ENCODE measurements around the gene NPPB.

Gene NPPB

GRCh38 chr1:11880911-11881748 is 22.4 kb upstream of the NPPB start:
- Histone ChIP-seq H3K36me3 (ENCODE audit: control insufficient read depth in 1 of 2, insufficient read depth in 2 of 2, low read length in 2 of 2) (no peaks in the 10 kb centered on the region), H3K14ac (ENCODE audit: low read length) (no peak overlapping the region), H2AFZ (ENCODE audit: insufficient read depth, low read length, poor library complexity) (no peak overlapping the region), H2AK5ac (ENCODE audit: low read length) (no peak overlapping the region), H3K27me3 (ENCODE audit: insufficient read depth, low read length) (no peaks in the 10 kb centered on the region), H3K4me3 (ENCODE audit: low read depth, low read length) (no peak overlapping the region), H3K79me2 (ENCODE audit: control insufficient read depth, insufficient read depth, low read length, poor library complexity) (no peaks in the 10 kb centered on the region), H3K23ac (ENCODE audit: low read length) (no peak overlapping the region), H3K4me1 (ENCODE audit: control insufficient read depth in 1 of 2, insufficient read depth in 2 of 2, low read length in 2 of 2) (peaks cover 8% of the 10 kb centered on the region in 2 experiments), H3K4me2 (ENCODE audit: low read length) (no peak overlapping the region), H4K8ac (ENCODE audit: low read depth, low read length) (no peak overlapping the region), H3K18ac (ENCODE audit: low read length) (no peak overlapping the region), H4K12ac (ENCODE audit: low read depth, low read length) (no peak overlapping the region), H4K91ac (ENCODE audit: low read depth, low read length) (no peak overlapping the region), H3K27ac (ENCODE audit: low read depth, low read length) (no peak overlapping the region), H2BK12ac (ENCODE audit: low read length) (no peak overlapping the region), H2BK5ac (ENCODE audit: low read depth, low read length, poor library complexity) (no peak overlapping the region), H3K9ac (ENCODE audit: low read length) (no peak overlapping the region), H2BK120ac (ENCODE audit: insufficient read depth, low read length, poor library complexity) (no peak overlapping the region), H3K4ac (ENCODE audit: low read depth, low read length) (no peak overlapping the region), H3K79me1 (ENCODE audit: low read length) (no peaks in the 10 kb centered on the region), H3K9me3 (ENCODE audit: insufficient read depth, low read depth, low read length) (peaks cover 7% of the 10 kb centered on the region)
- no peak for DNase-seq
- no CpG with 5 or more reads among the region's 10 CpGs for WGBS (ENCODE audit: extremely low coverage, insufficient coverage, insufficient read length)

- peaks cover 8% of the 10 kb centered on the region in 2 experiments for H3K4me1 ChIP-seq (ENCODE audit: control insufficient read depth in 1 of 2, insufficient read depth in 2 of 2, low read length in 2 of 2)
- no CpG with 5 or more reads among the region's 12 CpGs for WGBS (ENCODE audit: extremely low coverage, insufficient coverage, insufficient read length)
These were observed 21.4 kb upstream of the NPPB start for GRCh38 chr1:11880181-11880575.

GRCh38 chr1:11879311-11880180 is 20.8 kb upstream of the NPPB start:
- no peak overlapping the region for H2AFZ ChIP-seq (ENCODE audit: insufficient read depth, low read length, poor library complexity)
- no peak overlapping the region for H3K14ac ChIP-seq (ENCODE audit: low read length)
- H3K4me1 ChIP-seq (ENCODE audit: control insufficient read depth in 1 of 2, insufficient read depth in 2 of 2, low read length in 2 of 2), result peaks cover 8% of the 10 kb centered on the region in 2 experiments
- no peak overlapping the region for H3K27ac ChIP-seq (ENCODE audit: low read depth, low read length)
- H2BK5ac ChIP-seq (ENCODE audit: low read depth, low read length, poor library complexity), result no peak overlapping the region
- no peak overlapping the region for H4K12ac ChIP-seq (ENCODE audit: low read depth, low read length)
- H3K36me3 ChIP-seq (ENCODE audit: control insufficient read depth in 1 of 2, insufficient read depth in 2 of 2, low read length in 2 of 2), result no peaks in the 10 kb centered on the region
- H2AK5ac ChIP-seq (ENCODE audit: low read length), result no peak overlapping the region
- H3K18ac ChIP-seq (ENCODE audit: low read length), result no peak overlapping the region
- no peak overlapping the region for H2BK12ac ChIP-seq (ENCODE audit: low read length)
- no peak overlapping the region for H4K8ac ChIP-seq (ENCODE audit: low read depth, low read length)
- no peak overlapping the region for H3K4me2 ChIP-seq (ENCODE audit: low read length)
- no peak overlapping the region for H3K23ac ChIP-seq (ENCODE audit: low read length)
- WGBS (ENCODE audit: extremely low coverage, insufficient coverage, insufficient read length), result no CpG with 5 or more reads among the region's 28 CpGs
- no peak overlapping the region for H4K91ac ChIP-seq (ENCODE audit: low read depth, low read length)
- H3K79me2 ChIP-seq (ENCODE audit: control insufficient read depth, insufficient read depth, low read length, poor library complexity), result no peaks in the 10 kb centered on the region
- H3K4ac ChIP-seq (ENCODE audit: low read depth, low read length), result no peak overlapping the region
- no peak for DNase-seq
- H3K9ac ChIP-seq (ENCODE audit: low read length), result no peak overlapping the region
- H2BK120ac ChIP-seq (ENCODE audit: insufficient read depth, low read length, poor library complexity), result no peak overlapping the region
- H3K79me1 ChIP-seq (ENCODE audit: low read length), result no peaks in the 10 kb centered on the region
- no peak overlapping the region for H3K4me3 ChIP-seq (ENCODE audit: low read depth, low read length)
- H3K27me3 ChIP-seq (ENCODE audit: insufficient read depth, low read length), result no peaks in the 10 kb centered on the region
- peaks cover 4% of the 10 kb centered on the region for H3K9me3 ChIP-seq (ENCODE audit: insufficient read depth, low read depth, low read length)

More at GRCh38 chr1:11880181-11880575, 21.4 kb upstream of the NPPB start:
- Histone ChIP-seq H4K8ac (ENCODE audit: low read depth, low read length) (no peak overlapping the region), H2BK12ac (ENCODE audit: low read length) (no peak overlapping the region), H3K79me2 (ENCODE audit: control insufficient read depth, insufficient read depth, low read length, poor library complexity) (no peaks in the 10 kb centered on the region), H3K4ac (ENCODE audit: low read depth, low read length) (no peak overlapping the region), H2AFZ (ENCODE audit: insufficient read depth, low read length, poor library complexity) (no peak overlapping the region), H3K27me3 (ENCODE audit: insufficient read depth, low read length) (no peaks in the 10 kb centered on the region), H3K79me1 (ENCODE audit: low read length) (no peaks in the 10 kb centered on the region), H3K18ac (ENCODE audit: low read length) (no peak overlapping the region), H4K12ac (ENCODE audit: low read depth, low read length) (no peak overlapping the region), H3K36me3 (ENCODE audit: control insufficient read depth in 1 of 2, insufficient read depth in 2 of 2, low read length in 2 of 2) (no peaks in the 10 kb centered on the region), H4K91ac (ENCODE audit: low read depth, low read length) (no peak overlapping the region), H2BK120ac (ENCODE audit: insufficient read depth, low read length, poor library complexity) (no peak overlapping the region), H3K4me2 (ENCODE audit: low read length) (no peak overlapping the region), H3K9ac (ENCODE audit: low read length) (no peak overlapping the region), H3K27ac (ENCODE audit: low read depth, low read length) (no peak overlapping the region), H3K23ac (ENCODE audit: low read length) (no peak overlapping the region), H3K14ac (ENCODE audit: low read length) (no peak overlapping the region), H3K4me3 (ENCODE audit: low read depth, low read length) (no peak overlapping the region), H2AK5ac (ENCODE audit: low read length) (no peak overlapping the region), H2BK5ac (ENCODE audit: low read depth, low read length, poor library complexity) (no peak overlapping the region), H3K9me3 (ENCODE audit: insufficient read depth, low read depth, low read length) (peaks cover 4% of the 10 kb centered on the region)
- no peak for DNase-seq

DNA sequence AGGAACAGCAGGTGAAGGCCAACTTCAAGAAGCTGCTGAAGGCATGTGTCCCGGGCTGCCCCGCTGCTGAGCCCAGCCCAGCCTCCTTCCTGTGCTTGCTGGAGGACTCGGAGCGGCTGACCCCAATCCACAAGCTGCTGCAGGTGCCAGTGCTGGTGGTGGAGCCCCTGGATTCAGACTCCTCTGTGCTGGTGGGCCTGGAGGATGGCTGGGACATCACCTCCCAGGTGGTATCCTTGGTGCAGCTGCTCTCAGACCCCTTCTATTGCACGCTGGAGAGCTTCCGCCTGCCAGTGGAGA is 20.1 kb upstream of the NPPB start:
- WGBS (ENCODE audit: extremely low coverage, insufficient coverage, insufficient read length), result no CpG with 5 or more reads among the region's 6 CpGs
- no peak overlapping the region for H2AK5ac ChIP-seq (ENCODE audit: low read length)
- H3K4me1 ChIP-seq (ENCODE audit: control insufficient read depth in 1 of 2, insufficient read depth in 2 of 2, low read length in 2 of 2), result peaks cover 8 to 10% of the 10 kb centered on the region in 2 experiments
- no peak overlapping the region for H3K18ac ChIP-seq (ENCODE audit: low read length)
- H2BK12ac ChIP-seq (ENCODE audit: low read length), result no peak overlapping the region
- peaks cover 4% of the 10 kb centered on the region for H3K9me3 ChIP-seq (ENCODE audit: insufficient read depth, low read depth, low read length)
- no peak overlapping the region for H4K8ac ChIP-seq (ENCODE audit: low read depth, low read length)
- no peaks in the 10 kb centered on the region for H3K36me3 ChIP-seq (ENCODE audit: control insufficient read depth in 1 of 2, insufficient read depth in 2 of 2, low read length in 2 of 2)
- no peak overlapping the region for H3K4ac ChIP-seq (ENCODE audit: low read depth, low read length)
- H2AFZ ChIP-seq (ENCODE audit: insufficient read depth, low read length, poor library complexity), result no peak overlapping the region
- H4K91ac ChIP-seq (ENCODE audit: low read depth, low read length), result no peak overlapping the region
- H3K9ac ChIP-seq (ENCODE audit: low read length), result no peak overlapping the region
- no peaks in the 10 kb centered on the region for H3K79me1 ChIP-seq (ENCODE audit: low read length)
- no peak overlapping the region for H2BK120ac ChIP-seq (ENCODE audit: insufficient read depth, low read length, poor library complexity)
- H3K14ac ChIP-seq (ENCODE audit: low read length), result no peak overlapping the region
- no peak overlapping the region for H3K23ac ChIP-seq (ENCODE audit: low read length)
- H3K4me2 ChIP-seq (ENCODE audit: low read length), result no peak overlapping the region
- no peak overlapping the region for H3K4me3 ChIP-seq (ENCODE audit: low read depth, low read length)
- no peaks in the 10 kb centered on the region for H3K79me2 ChIP-seq (ENCODE audit: control insufficient read depth, insufficient read depth, low read length, poor library complexity)
- DNase-seq, result no peak
- no peak overlapping the region for H3K27ac ChIP-seq (ENCODE audit: low read depth, low read length)
- no peaks in the 10 kb centered on the region for H3K27me3 ChIP-seq (ENCODE audit: insufficient read depth, low read length)
- H2BK5ac ChIP-seq (ENCODE audit: low read depth, low read length, poor library complexity), result no peak overlapping the region
- H4K12ac ChIP-seq (ENCODE audit: low read depth, low read length), result no peak overlapping the region

Data from trophoblast cell (in vitro differentiated cells and primary cell).